ENCODE results near the gene TMEM59L. TPM values are rescaled to one million over a fixed set of nuclear protein-coding genes. Genes with fewer than 3 reads are reported as not detected.

Gene TMEM59L
- total and polyA plus RNA-seq, 2 of the 13 experiments (the other 11 are each of a cell fraction or from before 2014, with no cell fraction given): 0.97 to 5.5 TPM

DNA sequence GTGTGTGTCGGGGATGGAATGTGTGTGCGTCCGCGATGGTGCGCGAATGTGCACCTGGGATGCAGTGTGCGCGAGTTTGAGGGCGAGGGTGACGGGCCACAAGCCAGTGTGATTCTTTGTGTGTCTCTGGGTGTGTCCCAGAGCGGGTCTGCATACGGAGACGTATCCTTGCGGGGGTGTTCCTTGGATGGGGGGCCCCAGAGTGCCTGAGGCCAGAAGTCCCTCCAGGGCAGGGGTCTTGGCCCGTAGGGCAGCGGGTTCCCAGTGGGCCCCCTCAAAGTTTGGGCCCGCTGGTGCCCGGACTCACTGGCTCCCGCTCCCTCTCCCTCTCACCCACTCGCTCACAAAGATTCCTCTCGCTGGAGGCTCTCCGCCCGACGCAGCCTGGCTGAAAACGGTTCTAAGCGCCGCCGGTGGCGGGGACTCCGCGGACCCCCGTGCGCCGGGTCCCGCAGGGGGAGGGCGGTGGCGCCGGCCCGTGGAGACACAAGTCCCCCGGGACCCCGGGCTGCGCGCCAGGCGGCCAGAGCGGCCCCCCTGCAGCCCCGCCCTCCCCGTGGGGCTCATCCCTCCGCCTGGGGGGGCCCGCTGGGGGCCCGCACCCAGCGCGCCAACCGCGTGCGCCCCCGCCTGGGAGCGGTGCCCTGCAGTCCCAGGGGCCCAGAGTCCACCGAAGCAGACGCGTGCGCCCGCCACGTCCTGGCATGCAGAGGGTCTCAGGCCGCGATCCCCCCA is 7.0 kb upstream of the TMEM59L start (continued):
- TF ChIP-seq, protein P1, sequence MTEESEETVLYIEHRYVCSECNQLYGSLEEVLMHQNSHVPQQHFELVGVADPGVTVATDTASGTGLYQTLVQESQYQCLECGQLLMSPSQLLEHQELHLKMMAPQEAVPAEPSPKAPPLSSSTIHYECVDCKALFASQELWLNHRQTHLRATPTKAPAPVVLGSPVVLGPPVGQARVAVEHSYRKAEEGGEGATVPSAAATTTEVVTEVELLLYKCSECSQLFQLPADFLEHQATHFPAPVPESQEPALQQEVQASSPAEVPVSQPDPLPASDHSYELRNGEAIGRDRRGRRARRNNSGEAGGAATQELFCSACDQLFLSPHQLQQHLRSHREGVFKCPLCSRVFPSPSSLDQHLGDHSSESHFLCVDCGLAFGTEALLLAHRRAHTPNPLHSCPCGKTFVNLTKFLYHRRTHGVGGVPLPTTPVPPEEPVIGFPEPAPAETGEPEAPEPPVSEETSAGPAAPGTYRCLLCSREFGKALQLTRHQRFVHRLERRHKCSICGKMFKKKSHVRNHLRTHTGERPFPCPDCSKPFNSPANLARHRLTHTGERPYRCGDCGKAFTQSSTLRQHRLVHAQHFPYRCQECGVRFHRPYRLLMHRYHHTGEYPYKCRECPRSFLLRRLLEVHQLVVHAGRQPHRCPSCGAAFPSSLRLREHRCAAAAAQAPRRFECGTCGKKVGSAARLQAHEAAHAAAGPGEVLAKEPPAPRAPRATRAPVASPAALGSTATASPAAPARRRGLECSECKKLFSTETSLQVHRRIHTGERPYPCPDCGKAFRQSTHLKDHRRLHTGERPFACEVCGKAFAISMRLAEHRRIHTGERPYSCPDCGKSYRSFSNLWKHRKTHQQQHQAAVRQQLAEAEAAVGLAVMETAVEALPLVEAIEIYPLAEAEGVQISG (CRISPR knock-in tag; IDR thresholded peaks at IDR 0.05): peak; percentile 53
- TF ChIP-seq SNAI1 (CRISPR knock-in tag; IDR thresholded peaks at IDR 0.05; ENCODE audit: borderline replicate concordance) (no peak), SYNCRIP (IDR thresholded peaks at IDR 0.05; ENCODE audit: insufficient read depth, low read depth, low read length) (no peak)
- TF ChIP-seq, protein P2, sequence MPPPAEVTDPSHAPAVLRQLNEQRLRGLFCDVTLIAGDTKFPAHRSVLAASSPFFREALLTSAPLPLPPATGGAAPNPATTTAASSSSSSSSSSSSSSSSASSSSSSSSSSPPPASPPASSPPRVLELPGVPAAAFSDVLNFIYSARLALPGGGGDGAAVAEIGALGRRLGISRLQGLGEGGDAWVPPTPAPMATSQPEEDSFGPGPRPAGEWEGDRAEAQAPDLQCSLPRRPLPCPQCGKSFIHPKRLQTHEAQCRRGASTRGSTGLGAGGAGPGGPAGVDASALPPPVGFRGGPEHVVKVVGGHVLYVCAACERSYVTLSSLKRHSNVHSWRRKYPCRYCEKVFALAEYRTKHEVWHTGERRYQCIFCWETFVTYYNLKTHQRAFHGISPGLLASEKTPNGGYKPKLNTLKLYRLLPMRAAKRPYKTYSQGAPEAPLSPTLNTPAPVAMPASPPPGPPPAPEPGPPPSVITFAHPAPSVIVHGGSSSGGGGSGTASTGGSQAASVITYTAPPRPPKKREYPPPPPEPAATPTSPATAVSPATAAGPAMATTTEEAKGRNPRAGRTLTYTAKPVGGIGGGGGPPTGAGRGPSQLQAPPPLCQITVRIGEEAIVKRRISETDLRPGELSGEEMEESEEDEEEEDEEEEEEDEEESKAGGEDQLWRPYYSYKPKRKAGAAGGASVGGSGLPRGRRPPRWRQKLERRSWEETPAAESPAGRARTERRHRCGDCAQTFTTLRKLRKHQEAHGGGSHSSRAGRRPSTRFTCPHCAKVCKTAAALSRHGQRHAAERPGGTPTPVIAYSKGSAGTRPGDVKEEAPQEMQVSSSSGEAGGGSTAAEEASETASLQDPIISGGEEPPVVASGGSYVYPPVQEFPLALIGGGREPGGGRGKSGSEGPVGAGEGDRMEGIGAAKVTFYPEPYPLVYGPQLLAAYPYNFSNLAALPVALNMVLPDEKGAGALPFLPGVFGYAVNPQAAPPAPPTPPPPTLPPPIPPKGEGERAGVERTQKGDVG (CRISPR knock-in tag; IDR thresholded peaks at IDR 0.05; ENCODE audit: borderline replicate concordance): no peak
